CD14-positive monocyte (primary cell): ENCODE data around the gene ZSWIM3. TPM values are rescaled to one million over a fixed set of nuclear protein-coding genes. Genes with fewer than 3 reads are reported as not detected.
"Not testable (repeated sequence)": the region's sequence is repeated elsewhere in the genome, so short reads cannot be mapped to it uniquely, and the experiment has no call there.

ENCODE experiments used
- DNase-seq, 3 donors: peaks; one replicate each; pipeline ENCODE4 v3.0.0-alpha.2; 2011 to 2022
- H2AFZ ChIP-seq: 2 replicates; pipeline ENCODE4 v1.6.0; 2012; ENCODE audit warnings: mild to moderate bottlenecking, low read depth, low read length, inconsistent platforms; ENCODE audit not compliant: insufficient read depth, poor library complexity, severe bottlenecking
- H3K27ac ChIP-seq, 2 donors: 1 replicate in 1 of 2; 2 replicates in 1 of 2; pipeline ENCODE4 v1.5.1; 2012 to 2013; ENCODE audit warnings: low read length in 2 of 2, control low read depth in 1 of 2, inconsistent platforms in 1 of 2, low read depth in 1 of 2, mild to moderate bottlenecking in 1 of 2
- H3K27me3 ChIP-seq, 2 donors: one replicate each; pipeline versions ENCODE4 v1.6.0 to v1.6.1; 2011 to 2013; ENCODE audit warnings: low read length in 2 of 2; ENCODE audit not compliant: control insufficient read depth in 2 of 2, insufficient read depth in 2 of 2
- H3K36me3 ChIP-seq, 2 donors: replicated peaks in 1 of 2; 1 replicate in 1 of 2; 2 replicates in 1 of 2; pipeline versions ENCODE4 v1.5.1 to v1.6.1; 2012 to 2013; ENCODE audit warnings: low read length in 2 of 2, control low read depth in 1 of 2, inconsistent platforms in 1 of 2, mild to moderate bottlenecking in 1 of 2; ENCODE audit not compliant: insufficient read depth in 2 of 2, control insufficient read depth in 1 of 2
- H3K4me1 ChIP-seq, 2 donors: 1 replicate in 1 of 2; 2 replicates in 1 of 2; pipeline versions ENCODE4 v1.5.1 to v1.6.1; 2012 to 2013; ENCODE audit warnings: low read length in 2 of 2, control low read depth in 1 of 2, inconsistent platforms in 1 of 2, mild to moderate bottlenecking in 1 of 2, moderate library complexity in 1 of 2; ENCODE audit not compliant: insufficient read depth in 2 of 2, control insufficient read depth in 1 of 2
- H3K4me2 ChIP-seq: replicated peaks from 2 replicates; pipeline ENCODE3; 2012; ENCODE audit warnings: low read length, moderate library complexity, mild to moderate bottlenecking; ENCODE audit not compliant: poor library complexity, severe bottlenecking; ENCODE audit errors: extremely low read depth
- H3K4me3 ChIP-seq, 3 experiments: fragments of 200-600 bp in 1 of 3; sonication (generic) in 1 of 3; replicated peaks in 1 of 3; 1 replicate in 2 of 3; 2 replicates in 1 of 3; pipeline ENCODE4 v1.5.1; 2011 to 2013; ENCODE audit warnings: low read length in 3 of 3, mild to moderate bottlenecking in 3 of 3, control low read depth in 2 of 3, low read depth in 2 of 3, inconsistent platforms in 1 of 3, moderate library complexity in 1 of 3
- H3K79me2 ChIP-seq: 2 replicates; pipeline ENCODE4 v1.6.0; 2012; ENCODE audit warnings: mild to moderate bottlenecking, control low read depth, inconsistent platforms, low read length, moderate library complexity; ENCODE audit not compliant: insufficient read depth
- H3K9ac ChIP-seq: 2 replicates; pipeline ENCODE4 v1.6.0; 2017; ENCODE audit warnings: low read length, mild to moderate bottlenecking; ENCODE audit not compliant: insufficient read depth, poor library complexity, severe bottlenecking
- H3K9me3 ChIP-seq, 2 donors: replicated peaks in 1 of 2; 1 replicate in 1 of 2; 2 replicates in 1 of 2; pipeline versions ENCODE4 v1.5.1 to v1.6.1; 2012 to 2013; ENCODE audit warnings: low read length in 2 of 2, control low read depth in 1 of 2; ENCODE audit not compliant: control insufficient read depth in 1 of 2, insufficient read depth in 1 of 2
- H4K20me1 ChIP-seq: 2 replicates; pipeline ENCODE4 v1.6.0; 2012; ENCODE audit warnings: mild to moderate bottlenecking, low read length, control low read depth, moderate library complexity; ENCODE audit not compliant: insufficient read depth
- H3K27ac Mint-ChIP-seq, 7 donors: one replicate each; pipeline ENCODE4 v1.8.0; 2020; ENCODE audit warnings: mild to moderate bottlenecking in 7 of 7, mixed read lengths in 7 of 7, moderate library complexity in 6 of 7, inconsistent platforms in 2 of 7
- H3K27me3 Mint-ChIP-seq, 3 donors: one replicate each; pipeline ENCODE4 v1.8.0; 2021 to 2022; ENCODE audit warnings: low read depth in 3 of 3, mild to moderate bottlenecking in 3 of 3, mixed read lengths in 3 of 3, moderate library complexity in 3 of 3, inconsistent platforms in 1 of 3
- H3K36me3 Mint-ChIP-seq, 2 donors: one replicate each; pipeline ENCODE4 v1.8.0; 2020; ENCODE audit warnings: mixed read lengths in 2 of 2, inconsistent platforms in 1 of 2, mild to moderate bottlenecking in 1 of 2
- H3K4me1 Mint-ChIP-seq: one replicate; pipeline ENCODE4 v1.8.0; 2020; ENCODE audit warnings: mild to moderate bottlenecking, mixed read lengths
- H3K4me3 Mint-ChIP-seq, 2 donors: one replicate each; pipeline ENCODE4 v1.8.0; 2020; ENCODE audit warnings: mild to moderate bottlenecking in 2 of 2, mixed read lengths in 2 of 2, moderate library complexity in 1 of 2
- H3K9me3 Mint-ChIP-seq, 7 donors: one replicate each; pipeline ENCODE4 v1.8.0; 2020 to 2022; ENCODE audit warnings: mixed read lengths in 7 of 7, mild to moderate bottlenecking in 6 of 7, moderate library complexity in 6 of 7, inconsistent platforms in 2 of 7
- WGBS: methylation state at CpG from one replicate; pipeline ENCODE4 v1.1.5; 2013; ENCODE audit warnings: missing lambda C conversion rate; ENCODE audit not compliant: insufficient coverage; 5-methylcytosine and 5-hydroxymethylcytosine counted together
- intact Hi-C, 2 donors: fragments of 100-400 bp; cut with micrococcal nuclease; formaldehyde crosslinking; loops; one replicate each; pipeline versions ENCODE4 v1.15.0 to v1.15.1; 2023
- polyA plus RNA-seq, 3 donors: library from polyadenylated mRNA; depleted of rRNA in 1 of 3; unstranded in 2 of 3; stranded (reverse) in 1 of 3; fragments of 300-500 nt in 2 of 3; fragments of >200 nt in 1 of 3; fragmentation: Illumina TruSeq in 2 of 3; gene quantifications; 1 replicate in 2 of 3; 2 replicates in 1 of 3; pipeline ENCODE4 v1.2.3, GENCODE V29; 2012 to 2021
- TF ChIP-seq, protein P1 (sequence below): fragments of 200-600 bp; IDR thresholded peaks from one replicate; pipeline ENCODE4 v1.8.0; 2022; ENCODE audit warnings: antibody characterized with exemption, mild to moderate bottlenecking

The ZSWIM3 gene
- polyA plus RNA-seq, 3 donors: 0.29 to 1.5 (median 0.64) TPM

DNA sequence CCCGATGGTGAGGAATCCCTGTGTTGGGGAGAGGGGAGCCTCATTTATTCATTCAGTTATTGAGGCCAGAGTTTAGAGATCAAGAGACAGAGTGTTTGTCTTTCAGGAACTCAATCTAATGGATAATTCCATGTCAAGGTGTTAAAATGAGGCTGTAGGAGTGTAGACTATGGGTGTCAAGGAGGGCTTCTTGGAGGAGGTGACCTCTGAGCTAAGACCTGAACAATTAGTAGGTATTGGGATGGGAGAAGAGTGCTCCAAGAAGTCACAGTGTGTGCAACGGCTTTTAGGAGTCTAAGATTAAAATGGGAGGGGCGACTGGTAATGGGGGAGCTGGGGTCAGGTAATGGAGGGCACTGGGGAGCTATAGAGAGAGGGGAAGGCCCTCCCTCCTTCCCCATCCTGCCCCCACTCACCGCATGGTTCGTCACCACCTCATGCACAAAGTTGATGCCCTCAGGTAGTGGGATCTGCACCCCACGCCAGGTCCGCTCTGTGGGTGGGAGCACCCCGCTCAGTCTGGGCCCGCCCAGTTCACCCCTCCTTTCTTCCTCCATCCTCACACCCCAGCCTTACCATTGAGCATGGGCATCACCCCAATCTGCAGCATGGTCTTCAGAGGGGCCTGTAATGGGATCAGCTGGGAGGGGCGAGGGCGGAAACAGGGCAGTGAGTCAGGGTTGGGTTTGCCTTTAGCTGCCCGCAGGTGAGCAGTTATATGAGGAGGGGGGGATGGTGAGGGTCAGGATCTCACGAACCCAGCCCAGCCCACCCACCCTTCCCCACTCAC is 41.8 kb downstream of the ZSWIM3 start:
- Histone ChIP-seq H3K4me1 (peaks cover 0 to under 1% of the 10 kb centered on the region in 2 donors), H3K9ac (no peak overlapping the region), H2AFZ (no peak overlapping the region), H4K20me1 (peaks cover 29% of the 10 kb centered on the region), H3K27ac (no peak overlapping the region), H3K9me3 (no peaks in the 10 kb centered on the region), H3K4me2 (no peak overlapping the region), H3K27me3 (no peaks in the 10 kb centered on the region), H3K36me3 (peaks cover 50 to 53% of the 10 kb centered on the region in 2 donors), H3K79me2 (peaks cover 11% of the 10 kb centered on the region), H3K4me3 (no peak overlapping the region)
- Mint-ChIP-seq H3K9me3 (peaks cover 0 to 3% (median 0%) of the 10 kb centered on the region in 7 donors), H3K4me3 (no peak overlapping the region), H3K27ac (peak overlapping the region in 2 of 7 donors; percentile 35 to 47), H3K27me3 (no peaks in the 10 kb centered on the region), H3K4me1 (no peaks in the 10 kb centered on the region), H3K36me3 (peaks cover 47 to 57% of the 10 kb centered on the region in 2 donors)
- intact Hi-C loops: no loop called here
- TF ChIP-seq, protein P1, sequence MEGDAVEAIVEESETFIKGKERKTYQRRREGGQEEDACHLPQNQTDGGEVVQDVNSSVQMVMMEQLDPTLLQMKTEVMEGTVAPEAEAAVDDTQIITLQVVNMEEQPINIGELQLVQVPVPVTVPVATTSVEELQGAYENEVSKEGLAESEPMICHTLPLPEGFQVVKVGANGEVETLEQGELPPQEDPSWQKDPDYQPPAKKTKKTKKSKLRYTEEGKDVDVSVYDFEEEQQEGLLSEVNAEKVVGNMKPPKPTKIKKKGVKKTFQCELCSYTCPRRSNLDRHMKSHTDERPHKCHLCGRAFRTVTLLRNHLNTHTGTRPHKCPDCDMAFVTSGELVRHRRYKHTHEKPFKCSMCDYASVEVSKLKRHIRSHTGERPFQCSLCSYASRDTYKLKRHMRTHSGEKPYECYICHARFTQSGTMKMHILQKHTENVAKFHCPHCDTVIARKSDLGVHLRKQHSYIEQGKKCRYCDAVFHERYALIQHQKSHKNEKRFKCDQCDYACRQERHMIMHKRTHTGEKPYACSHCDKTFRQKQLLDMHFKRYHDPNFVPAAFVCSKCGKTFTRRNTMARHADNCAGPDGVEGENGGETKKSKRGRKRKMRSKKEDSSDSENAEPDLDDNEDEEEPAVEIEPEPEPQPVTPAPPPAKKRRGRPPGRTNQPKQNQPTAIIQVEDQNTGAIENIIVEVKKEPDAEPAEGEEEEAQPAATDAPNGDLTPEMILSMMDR: no peak
- DNase-seq: no peak
- 100% methylated on average over 5 of the region's 13 CpGs for WGBS

DNA sequence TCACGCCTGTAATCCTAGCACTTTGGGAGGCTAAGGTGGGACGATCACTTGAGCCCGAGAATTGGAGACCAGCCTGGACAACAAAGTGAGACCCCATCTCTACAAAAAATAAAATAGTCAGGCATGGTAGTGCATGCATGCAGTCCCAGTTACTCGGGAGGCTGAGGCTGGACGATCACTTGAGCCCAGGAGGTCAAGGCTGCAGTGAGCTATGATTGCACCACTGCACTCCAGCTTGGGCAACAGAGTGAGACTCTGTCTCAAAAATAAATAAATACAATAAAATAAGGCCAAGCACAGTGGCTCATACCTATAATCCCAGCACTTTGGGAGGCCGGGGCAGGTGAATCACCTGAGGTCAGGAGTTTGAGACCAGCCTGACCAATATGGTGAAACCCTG is 43.9 kb downstream of the ZSWIM3 start:
- peaks cover 30 to 32% of the 10 kb centered on the region in 2 donors for H3K36me3 ChIP-seq
- intact Hi-C loops, H3K9me3 Mint-ChIP-seq: not testable (repeated sequence)

More for the DNA sequence above, 43.9 kb downstream of the ZSWIM3 start:
- not testable (repeated sequence) for H3K9ac ChIP-seq, H3K79me2 ChIP-seq, H3K9me3 ChIP-seq, H3K4me1 ChIP-seq, H2AFZ ChIP-seq, H3K4me3 ChIP-seq, H3K27ac ChIP-seq, H3K27me3 ChIP-seq, H3K27ac Mint-ChIP-seq, H3K4me2 ChIP-seq, DNase-seq, H3K4me3 Mint-ChIP-seq, H3K4me1 Mint-ChIP-seq, H3K27me3 Mint-ChIP-seq
- H4K20me1 ChIP-seq: peaks cover 22% of the 10 kb centered on the region
- 90% methylated on average over 2 of the region's 6 CpGs for WGBS
- peaks cover 29 to 36% of the 10 kb centered on the region in 2 donors for H3K36me3 Mint-ChIP-seq
